ENCODE measurements around the gene SEPTIN14. TPM values are rescaled to one million over a fixed set of nuclear protein-coding genes. Genes with fewer than 3 reads are reported as not detected.
"Not testable (repeated sequence)": the region's sequence is repeated elsewhere in the genome, so short reads cannot be mapped to it uniquely, and the experiment has no call there.

SEPTIN14 gene
- total and polyA plus RNA-seq, 2 of the 13 experiments (the other 11 are each of a cell fraction or from before 2014, with no cell fraction given), result not detected

GRCh38 chr7:55786901-55787300 lies 75.7 kb downstream of the SEPTIN14 start:
- Histone ChIP-seq H3K9ac (ENCODE audit: insufficient read depth, low read depth, low read length) (no peak overlapping the region), H3K79me2 (ENCODE audit: insufficient read depth, low read length) (no peaks in the 10 kb centered on the region), H3K4me1 (ENCODE audit: insufficient read depth, low read length) (no peaks in the 10 kb centered on the region), H3K9me3 (ENCODE audit: low read length) (no peaks in the 10 kb centered on the region), H3K27me3 (ENCODE audit: control insufficient read depth in 1 of 2, insufficient read depth in 2 of 2, low read length in 2 of 2) (no peaks in the 10 kb centered on the region; a peak in 1 of 5 replicates), H2AFZ (ENCODE audit: low read length) (no peak overlapping the region), H3K4me2 (ENCODE audit: low read depth, low read length) (no peak overlapping the region), H4K20me1 (ENCODE audit: insufficient read depth, low read length) (no peaks in the 10 kb centered on the region), H3K36me3 (replicated peaks in 1 of 2; ENCODE audit: control insufficient read depth in 1 of 2, insufficient read depth in 2 of 2, low read length in 2 of 2) (no peaks in the 10 kb centered on the region), H3K27ac (ENCODE audit: extremely low read length, insufficient read depth, low read length) (no peak overlapping the region), H3K4me3 (replicated peaks in 1 of 3; ENCODE audit: insufficient read depth in 1 of 3, low read depth in 2 of 3, low read length in 3 of 3) (no peak overlapping the region)
- in situ Hi-C loops (cut with HindIII; ENCODE audit: extremely low pct_ligation_motif_present, low pct_unique_long_range_greater_than_20kb), result no loop called here
- no peak for TF ChIP-seq ZMYM2 (CRISPR knock-in tag; IDR thresholded peaks at IDR 0.05)
- no peak for TF ChIP-seq AGO2 (optimal IDR thresholded peaks at IDR 0.05; ENCODE audit: low read depth, low read length)
- TF ChIP-seq ZNF792 (CRISPR knock-in tag; IDR thresholded peaks at IDR 0.05), result no peak
- no peak for TF ChIP-seq ZFP90 (CRISPR knock-in tag; IDR thresholded peaks at IDR 0.05; ENCODE audit: borderline replicate concordance)
- TF ChIP-seq ZBTB10 (CRISPR knock-in tag; IDR thresholded peaks at IDR 0.05; ENCODE audit: borderline replicate concordance), result no peak
- no peak for TF ChIP-seq ARNT2 (CRISPR knock-in tag; IDR thresholded peaks at IDR 0.05; ENCODE audit: low read depth)
- TF ChIP-seq TMF1 (CRISPR knock-in tag; IDR thresholded peaks at IDR 0.05; ENCODE audit: low read depth), result no peak
- no peak for TF ChIP-seq ZNF552 (CRISPR knock-in tag; IDR thresholded peaks at IDR 0.05; ENCODE audit: borderline replicate concordance)
- BruUV-seq (replicated peaks), result no TSS peak
- intact Hi-C loops (cut with micrococcal nuclease; ENCODE audit: unreplicated experiment), result no loop called here
- ChIA-PET POLR2A (no interaction called here), CTCF (ENCODE audit: low intra/inter-chr PET ratio, low total read pairs) (no interaction called here)
- WGBS (ENCODE audit: low lambda C conversion rate), result 40% methylated on average over 7 of the region's 7 CpGs
- no peak for FAIRE-seq
- no peak for DNase-seq (ENCODE audit: low spot score)
- no peak for ATAC-seq

- H3K4me3 ChIP-seq (replicated peaks in 1 of 3; ENCODE audit: insufficient read depth in 1 of 3, low read depth in 2 of 3, low read length in 3 of 3); H3K27me3 ChIP-seq (ENCODE audit: control insufficient read depth in 1 of 2, insufficient read depth in 2 of 2, low read length in 2 of 2); H4K20me1 ChIP-seq (ENCODE audit: insufficient read depth, low read length); BruUV-seq (replicated peaks); POLR2A ChIA-PET; H2AFZ ChIP-seq (ENCODE audit: low read length); H3K4me2 ChIP-seq (ENCODE audit: low read depth, low read length); H3K79me2 ChIP-seq (ENCODE audit: insufficient read depth, low read length); CTCF ChIA-PET (ENCODE audit: low intra/inter-chr PET ratio, low total read pairs); H3K9me3 ChIP-seq (ENCODE audit: low read length); ATAC-seq; in situ Hi-C loops (cut with HindIII; ENCODE audit: extremely low pct_ligation_motif_present, low pct_unique_long_range_greater_than_20kb); H3K9ac ChIP-seq (ENCODE audit: insufficient read depth, low read depth, low read length); H3K36me3 ChIP-seq (replicated peaks in 1 of 2; ENCODE audit: control insufficient read depth in 1 of 2, insufficient read depth in 2 of 2, low read length in 2 of 2); intact Hi-C loops (cut with micrococcal nuclease; ENCODE audit: unreplicated experiment); H3K27ac ChIP-seq (ENCODE audit: extremely low read length, insufficient read depth, low read length); FAIRE-seq; H3K4me1 ChIP-seq (ENCODE audit: insufficient read depth, low read length); DNase-seq (ENCODE audit: low spot score): not testable (repeated sequence)
- WGBS (ENCODE audit: low lambda C conversion rate), result 52% methylated on average over 6 of the region's 7 CpGs
These were observed 77.1 kb downstream of the SEPTIN14 start for GRCh38 chr7:55785444-55785843.
